ENCODE data around the gene MAP7D2.

The MAP7D2 gene

DNA sequence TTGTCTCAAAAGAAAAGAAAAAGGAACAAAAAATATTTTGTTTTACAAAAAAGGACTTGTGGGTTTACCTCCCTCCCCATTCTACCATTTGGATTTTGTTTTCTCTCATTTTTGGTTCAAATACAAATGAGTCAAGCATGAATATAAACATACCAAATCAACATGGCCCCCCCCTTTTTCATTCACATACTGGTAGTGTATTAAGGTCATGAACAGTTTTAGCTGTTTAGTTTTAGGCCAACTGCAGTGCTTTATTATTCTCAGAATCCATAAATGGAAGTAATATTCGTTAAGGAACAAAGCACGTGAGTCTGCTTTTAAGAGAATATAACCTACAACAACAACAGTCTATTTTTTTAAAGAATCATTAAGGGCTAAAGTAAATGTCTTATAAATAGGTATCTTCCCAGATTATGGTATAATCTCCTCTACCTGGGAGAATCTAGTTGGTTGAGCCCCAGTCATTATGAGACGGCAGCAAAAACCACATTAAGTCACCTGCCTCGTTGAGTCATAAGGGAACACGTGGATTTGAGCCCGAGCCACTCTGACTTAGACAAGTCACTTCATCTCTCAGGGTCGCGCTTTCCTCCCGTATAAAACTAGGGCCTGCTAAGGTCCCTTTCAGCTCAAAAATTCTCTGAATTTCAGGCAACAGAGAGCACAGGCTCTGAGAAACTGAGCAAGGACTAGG is 152.5 kb downstream of the MAP7D2 start:
- no peak for DNase-seq

DNA sequence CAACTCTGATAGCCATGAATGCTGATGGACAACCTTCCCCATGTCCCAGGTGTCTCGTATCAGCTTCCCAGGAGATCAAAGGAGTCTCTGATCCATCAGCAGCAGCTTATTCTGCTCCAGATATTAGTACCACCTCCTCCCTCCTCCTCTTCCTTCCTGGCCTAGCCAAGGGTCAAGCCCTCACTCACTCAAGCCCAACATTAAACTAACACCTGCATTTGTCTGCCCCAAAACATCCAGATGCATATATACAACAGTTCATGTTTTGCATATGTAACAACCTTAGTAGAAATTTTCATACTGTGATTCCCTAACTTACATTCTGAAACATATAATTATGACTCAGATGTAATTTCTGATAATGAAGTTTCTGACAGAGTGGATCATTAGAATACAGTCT is 155.8 kb downstream of the MAP7D2 start:
- DNase-seq = no peak

DNA sequence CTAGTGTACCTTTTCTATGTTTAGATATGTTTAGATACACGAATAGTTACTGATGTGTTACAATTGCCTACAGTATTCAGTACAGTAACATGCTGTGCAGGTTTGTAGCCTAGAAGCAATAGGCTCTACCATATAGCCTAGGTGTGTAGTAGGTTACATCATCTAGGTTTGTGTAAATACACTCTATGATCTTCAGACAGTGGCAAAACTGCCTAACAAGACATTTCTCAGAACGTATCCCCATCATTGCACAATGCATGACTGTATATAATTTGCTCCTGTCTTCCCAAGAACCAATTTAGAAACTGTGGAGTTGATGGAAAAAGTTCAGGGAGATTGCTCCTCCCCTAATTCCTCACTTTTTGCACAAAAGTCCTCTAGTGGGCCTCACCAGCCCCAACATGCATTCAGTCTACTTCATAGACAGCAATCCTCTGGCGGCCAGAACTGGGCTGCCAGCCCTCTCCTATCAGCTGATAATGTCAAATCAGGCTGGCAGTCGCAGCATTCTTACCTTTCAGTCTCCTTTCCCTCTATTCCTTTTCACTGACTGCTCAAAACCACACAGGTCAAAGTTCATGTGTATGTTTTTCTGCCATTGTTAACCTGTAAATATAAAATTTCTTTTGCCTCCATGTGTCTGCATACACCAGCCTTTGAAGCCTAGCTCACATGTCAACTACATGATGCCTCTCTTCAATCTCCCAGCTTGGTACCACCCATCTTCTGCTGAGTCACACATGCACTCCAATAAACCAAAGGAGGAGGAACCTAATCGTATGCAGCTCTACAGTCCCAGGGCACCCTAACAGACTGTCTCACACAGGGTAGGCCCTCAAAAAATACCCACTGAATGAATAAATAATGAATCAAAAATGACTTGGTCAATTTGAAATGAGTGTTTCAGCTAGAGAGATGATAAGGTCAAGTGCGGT is 157.9 kb downstream of the MAP7D2 start:
- DNase-seq = no peak

DNA sequence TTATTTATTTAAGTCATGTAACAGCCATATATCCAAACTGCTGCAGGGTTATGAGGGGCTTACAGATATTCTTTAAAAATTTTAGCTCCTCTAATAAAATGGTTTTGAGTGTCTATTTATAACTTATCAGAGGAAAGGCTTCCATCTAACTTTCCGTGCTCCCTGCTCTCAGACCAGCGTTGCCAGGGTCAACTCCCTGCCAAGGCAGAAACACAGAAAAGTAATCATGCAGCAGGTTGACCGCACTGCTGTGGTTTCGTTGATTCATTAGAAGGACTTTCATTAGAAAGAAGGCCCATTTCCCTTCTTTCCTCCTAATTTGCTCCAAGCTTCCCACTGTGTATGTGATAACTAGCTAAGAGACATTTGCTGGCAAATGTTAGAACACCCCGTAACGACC is 159.8 kb downstream of the MAP7D2 start:
- DNase-seq = no peak
